Measurements from ENCODE around the gene KRTAP23-1. TPM values are rescaled to one million over a fixed set of nuclear protein-coding genes. Genes with fewer than 3 reads are reported as not detected.

Gene KRTAP23-1
- polyA plus RNA-seq, 2 of the 4 experiments (the other 2 are of a cell fraction), result not detected

DNA sequence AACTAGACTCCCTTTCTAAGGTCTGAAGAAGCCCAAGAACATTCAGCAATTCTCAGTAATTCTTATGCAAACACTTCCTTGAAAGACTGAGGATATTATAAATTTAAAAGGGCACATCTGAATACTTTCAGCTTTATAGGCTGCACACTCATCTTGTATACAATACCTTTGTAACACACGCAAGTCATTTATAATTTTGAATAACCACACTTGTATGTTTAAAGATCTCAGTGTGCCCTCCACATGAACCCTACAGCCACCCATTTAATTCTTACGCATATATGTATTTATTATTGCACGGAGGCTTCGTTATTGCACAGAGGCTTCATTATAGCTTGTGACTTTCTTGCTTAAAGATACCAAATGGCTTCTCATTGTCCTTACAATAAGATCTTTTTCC lies 9.7 kb downstream of the KRTAP23-1 start:
- TF ChIP-seq ZC3H11A (IDR thresholded peaks at IDR 0.05) (no peak), HES2 (IDR thresholded peaks at IDR 0.05) (no peak), NPAS2 (CRISPR knock-in tag; IDR thresholded peaks at IDR 0.05; ENCODE audit: borderline replicate concordance) (no peak), TFCP2L1 (CRISPR knock-in tag; IDR thresholded peaks at IDR 0.05) (no peak), MAZ (IDR thresholded peaks at IDR 0.05; ENCODE audit: borderline replicate concordance, low read depth, low read length) (no peak), ZNF302 (CRISPR knock-in tag; IDR thresholded peaks at IDR 0.05) (no peak), SREBF2 (IDR thresholded peaks at IDR 0.05) (no peak), BHLHE40 (IDR thresholded peaks at IDR 0.05; ENCODE audit: low read depth, low read length) (no peak), KDM5A (IDR thresholded peaks at IDR 0.05) (no peak), HOXA7 (CRISPR knock-in tag; IDR thresholded peaks at IDR 0.05) (no peak), CHD2 (IDR thresholded peaks at IDR 0.05; ENCODE audit: low read length, partially characterized antibody) (no peak), HDAC2 (IDR thresholded peaks at IDR 0.05) (no peak), ELK1 (IDR thresholded peaks at IDR 0.05; ENCODE audit: low read depth, low read length) (no peak), MAFK (IDR thresholded peaks at IDR 0.05; ENCODE audit: partially characterized antibody) (no peak)
- TF ChIP-seq, protein P1, sequence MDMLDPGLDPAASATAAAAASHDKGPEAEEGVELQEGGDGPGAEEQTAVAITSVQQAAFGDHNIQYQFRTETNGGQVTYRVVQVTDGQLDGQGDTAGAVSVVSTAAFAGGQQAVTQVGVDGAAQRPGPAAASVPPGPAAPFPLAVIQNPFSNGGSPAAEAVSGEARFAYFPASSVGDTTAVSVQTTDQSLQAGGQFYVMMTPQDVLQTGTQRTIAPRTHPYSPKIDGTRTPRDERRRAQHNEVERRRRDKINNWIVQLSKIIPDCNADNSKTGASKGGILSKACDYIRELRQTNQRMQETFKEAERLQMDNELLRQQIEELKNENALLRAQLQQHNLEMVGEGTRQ (IDR thresholded peaks at IDR 0.05), result no peak
- TF ChIP-seq, protein P2, sequence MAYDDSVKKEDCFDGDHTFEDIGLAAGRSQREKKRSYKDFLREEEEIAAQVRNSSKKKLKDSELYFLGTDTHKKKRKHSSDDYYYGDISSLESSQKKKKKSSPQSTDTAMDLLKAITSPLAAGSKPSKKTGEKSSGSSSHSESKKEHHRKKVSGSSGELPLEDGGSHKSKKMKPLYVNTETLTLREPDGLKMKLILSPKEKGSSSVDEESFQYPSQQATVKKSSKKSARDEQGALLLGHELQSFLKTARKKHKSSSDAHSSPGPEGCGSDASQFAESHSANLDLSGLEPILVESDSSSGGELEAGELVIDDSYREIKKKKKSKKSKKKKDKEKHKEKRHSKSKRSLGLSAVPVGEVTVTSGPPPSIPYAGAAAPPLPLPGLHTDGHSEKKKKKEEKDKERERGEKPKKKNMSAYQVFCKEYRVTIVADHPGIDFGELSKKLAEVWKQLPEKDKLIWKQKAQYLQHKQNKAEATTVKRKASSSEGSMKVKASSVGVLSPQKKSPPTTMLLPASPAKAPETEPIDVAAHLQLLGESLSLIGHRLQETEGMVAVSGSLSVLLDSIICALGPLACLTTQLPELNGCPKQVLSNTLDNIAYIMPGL (CRISPR knock-in tag; IDR thresholded peaks at IDR 0.05; ENCODE audit: borderline replicate concordance), result no peak
- TF ChIP-seq, protein P3, sequence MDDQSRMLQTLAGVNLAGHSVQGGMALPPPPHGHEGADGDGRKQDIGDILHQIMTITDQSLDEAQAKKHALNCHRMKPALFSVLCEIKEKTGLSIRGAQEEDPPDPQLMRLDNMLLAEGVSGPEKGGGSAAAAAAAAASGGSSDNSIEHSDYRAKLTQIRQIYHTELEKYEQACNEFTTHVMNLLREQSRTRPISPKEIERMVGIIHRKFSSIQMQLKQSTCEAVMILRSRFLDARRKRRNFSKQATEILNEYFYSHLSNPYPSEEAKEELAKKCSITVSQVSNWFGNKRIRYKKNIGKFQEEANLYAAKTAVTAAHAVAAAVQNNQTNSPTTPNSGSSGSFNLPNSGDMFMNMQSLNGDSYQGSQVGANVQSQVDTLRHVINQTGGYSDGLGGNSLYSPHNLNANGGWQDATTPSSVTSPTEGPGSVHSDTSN (IDR thresholded peaks at IDR 0.05), result no peak
- Histone ChIP-seq H3K4me2 (no peak overlapping the region), H3K4me3 (no peak overlapping the region), H3K27ac (no peak overlapping the region), H3K4me1 (no peaks in the 10 kb centered on the region), H3K9me3 (no peaks in the 10 kb centered on the region)
- 43% methylated on average over 4 of the region's 4 CpGs for WGBS (ENCODE audit: missing lambda C conversion rate)
- ChIA-PET CTCF (interaction anchor here (0.5 to 0.6 kb wide), 2 partner anchors 36 to 718 kb away, joined by 3 read pairs; no protein-coding TSS in a partner anchor), POLR2A (no interaction called here)
- DNase-seq (ENCODE audit: low read depth in 1 of 2, low spot score in 1 of 2) (no peak), FAIRE-seq (no peak), ATAC-seq (no peak)

- Histone ChIP-seq H3K4me3 (no peak overlapping the region), H3K4me1 (no peaks in the 10 kb centered on the region), H3K4me2 (no peak overlapping the region), H3K27ac (no peak overlapping the region), H3K9me3 (no peaks in the 10 kb centered on the region)
- CTCF ChIA-PET, result no interaction called here
- TF ChIP-seq NR3C1 (IDR thresholded peaks at IDR 0.05), result no peak
- TF ChIP-seq JUNB (IDR thresholded peaks at IDR 0.05), result no peak
- no peak for TF ChIP-seq CBX8 (IDR thresholded peaks at IDR 0.05)
- no peak for DNase-seq (ENCODE audit: low read depth in 1 of 2, low spot score in 1 of 2)
- no peak for FAIRE-seq
- no peak for ATAC-seq
- POLR2A ChIA-PET, result no interaction called here
Measured at GRCh38 chr21:30337772-30338171, 10.6 kb downstream of the KRTAP23-1 start.

DNA sequence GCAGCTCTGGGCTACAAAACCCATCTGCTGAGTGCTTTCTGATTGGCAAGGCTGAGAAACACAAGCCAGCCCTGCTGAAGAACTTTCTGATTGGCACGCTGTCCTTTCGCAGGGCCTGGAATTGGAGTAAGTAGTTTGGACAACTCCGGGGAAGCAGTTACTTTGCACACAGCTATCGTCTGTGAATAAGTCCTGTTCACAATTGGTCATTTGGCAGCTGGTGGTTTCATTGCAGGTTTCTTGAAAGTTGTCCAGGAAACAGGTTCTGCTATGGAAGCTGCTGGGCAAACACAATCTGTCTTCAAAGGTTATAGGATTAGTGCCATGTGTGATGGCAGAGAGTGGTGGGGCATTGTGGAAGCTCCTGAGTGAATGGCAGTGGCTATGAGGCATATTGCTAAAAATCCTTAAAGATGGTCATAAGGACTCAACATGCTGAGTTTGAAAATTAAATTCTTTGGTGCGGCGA lies 11.1 kb downstream of the KRTAP23-1 start, which contains the start of gene KRTAP27-1:
KRTAP27-1 (minus strand) TSS at position 419 of the 469 bp plus-strand sequence; CDS start at position 393, 26 bp downstream.
- Histone ChIP-seq H3K9me3 (no peaks in the 10 kb centered on the region), H3K4me2 (no peak within 1 kb of the TSS), H3K4me1 (no peaks in the 10 kb centered on the region), H3K27ac (no peak within 1 kb of the TSS), H3K4me3 (no peak within 1 kb of the TSS)
- TF ChIP-seq ZC3H11A (IDR thresholded peaks at IDR 0.05) (no peak), TFCP2L1 (CRISPR knock-in tag; IDR thresholded peaks at IDR 0.05) (no peak), REST (IDR thresholded peaks at IDR 0.05) (no peak), RNF2 (IDR thresholded peaks at IDR 0.05; ENCODE audit: borderline replicate concordance, low read depth) (no peak), TP53 (CRISPR knock-in tag; IDR thresholded peaks at IDR 0.05) (no peak), HES2 (IDR thresholded peaks at IDR 0.05) (no peak), POLR2A (IDR thresholded peaks at IDR 0.05; ENCODE audit: low read length) (no peak), EP300 (IDR thresholded peaks at IDR 0.05) (no peak)
- DNase-seq (ENCODE audit: low read depth in 1 of 2, low spot score in 1 of 2) (no peak), FAIRE-seq (no peak), ATAC-seq (no peak)
- ChIA-PET POLR2A (no interaction called here), CTCF (no interaction called here)
- WGBS (ENCODE audit: missing lambda C conversion rate), result 36% methylated on average over 6 of the region's 6 CpGs
